ENCODE measurements around the gene DNAL4.

Gene DNAL4

GRCh38 chr22:38740754-38741153 lies 53.2 kb downstream of the DNAL4 start:
- H3K9me3 ChIP-seq (ENCODE audit: severe bottlenecking), result no peaks in the 10 kb centered on the region
- H3K4me3 ChIP-seq (ENCODE audit: low read depth, low read length), result no peak overlapping the region
- H3K27me3 ChIP-seq (ENCODE audit: insufficient read depth, low read depth, severe bottlenecking), result no peaks in the 10 kb centered on the region
- no peak for DNase-seq
- TF ChIP-seq CTCF (IDR thresholded peaks at IDR 0.05; ENCODE audit: low read depth, low read length), result peak; percentile 27; the same call in 1 of the 2 replicates
- no peak overlapping the region for H3K27ac ChIP-seq
- H3K36me3 ChIP-seq, result peaks cover 96% of the 10 kb centered on the region

- Histone ChIP-seq H3K27me3 (ENCODE audit: insufficient read depth, low read depth, severe bottlenecking) (no peaks in the 10 kb centered on the region), H3K9me3 (ENCODE audit: severe bottlenecking) (no peaks in the 10 kb centered on the region), H3K4me3 (ENCODE audit: low read depth, low read length) (no peak overlapping the region), H3K36me3 (peaks cover 96% of the 10 kb centered on the region), H3K27ac (no peak overlapping the region)
- TF ChIP-seq CTCF (IDR thresholded peaks at IDR 0.05; ENCODE audit: low read depth, low read length), result no peak
- DNase-seq, result no peak
These were observed 53.7 kb downstream of the DNAL4 start for GRCh38 chr22:38740116-38740723.

- no peak for TF ChIP-seq CTCF (IDR thresholded peaks at IDR 0.05; ENCODE audit: low read depth, low read length)
- no peaks in the 10 kb centered on the region for H3K9me3 ChIP-seq (ENCODE audit: severe bottlenecking)
- H3K27me3 ChIP-seq (ENCODE audit: insufficient read depth, low read depth, severe bottlenecking), result no peaks in the 10 kb centered on the region
- H3K4me3 ChIP-seq (ENCODE audit: low read depth, low read length), result no peak overlapping the region
- H3K27ac ChIP-seq, result no peak overlapping the region
- no peak for DNase-seq
- H3K36me3 ChIP-seq, result peaks cover 94% of the 10 kb centered on the region
These were observed 54.5 kb downstream of the DNAL4 start for GRCh38 chr22:38739300-38740055.

DNA sequence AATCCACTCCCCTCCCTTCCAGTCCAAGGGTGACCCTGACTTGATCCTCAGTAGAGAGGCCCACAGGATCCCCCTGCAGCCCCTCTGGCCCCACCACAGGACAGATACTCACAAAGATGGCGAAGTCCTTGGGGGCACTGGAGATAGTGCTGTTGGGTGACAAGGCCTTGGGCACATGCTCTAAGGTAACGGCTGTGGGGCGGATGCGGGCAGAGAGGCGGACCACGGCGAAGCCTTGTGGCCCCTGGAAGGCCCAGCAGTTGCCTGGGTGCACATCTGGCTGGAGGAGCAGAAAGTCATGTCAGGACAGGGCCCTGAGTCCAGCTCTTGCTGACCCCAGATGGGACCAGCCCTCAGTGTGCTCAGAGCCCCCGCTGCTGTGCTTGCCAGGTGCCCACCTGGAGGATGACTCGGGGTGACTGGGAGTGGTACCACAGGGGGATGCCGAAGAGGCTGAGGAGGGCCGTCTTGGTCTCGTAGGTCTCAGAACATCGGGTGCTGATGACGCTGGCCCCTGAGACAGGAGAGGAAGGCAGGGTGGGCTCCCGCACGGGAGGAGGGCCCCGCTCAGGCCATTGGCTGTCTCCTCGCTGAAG lies 55.4 kb downstream of the DNAL4 start:
- Histone ChIP-seq H3K27ac (no peak overlapping the region), H3K36me3 (peaks cover 95% of the 10 kb centered on the region), H3K4me3 (ENCODE audit: low read depth, low read length) (no peak overlapping the region), H3K9me3 (ENCODE audit: severe bottlenecking) (no peaks in the 10 kb centered on the region), H3K27me3 (ENCODE audit: insufficient read depth, low read depth, severe bottlenecking) (no peaks in the 10 kb centered on the region)
- no peak for TF ChIP-seq CTCF (IDR thresholded peaks at IDR 0.05; ENCODE audit: low read depth, low read length)
- no peak for DNase-seq

- no peak overlapping the region for H3K27ac ChIP-seq
- no peaks in the 10 kb centered on the region for H3K9me3 ChIP-seq (ENCODE audit: severe bottlenecking)
- no peaks in the 10 kb centered on the region for H3K27me3 ChIP-seq (ENCODE audit: insufficient read depth, low read depth, severe bottlenecking)
- no peak for TF ChIP-seq CTCF (IDR thresholded peaks at IDR 0.05; ENCODE audit: low read depth, low read length)
- DNase-seq, result no peak
- H3K36me3 ChIP-seq, result peaks cover 98% of the 10 kb centered on the region
- no peak overlapping the region for H3K4me3 ChIP-seq (ENCODE audit: low read depth, low read length)
These were observed 56.5 kb downstream of the DNAL4 start for GRCh38 chr22:38737302-38738060.

All from WERI-Rb-1 (cell line).